LoVo (cell line): ENCODE results near the gene SLC38A10.

Source experiments
- DNase-seq: peaks from one replicate; pipeline ENCODE4 v3.0.0-alpha.2; 2016; ENCODE audit warnings: low spot score

The SLC38A10 gene

DNA sequence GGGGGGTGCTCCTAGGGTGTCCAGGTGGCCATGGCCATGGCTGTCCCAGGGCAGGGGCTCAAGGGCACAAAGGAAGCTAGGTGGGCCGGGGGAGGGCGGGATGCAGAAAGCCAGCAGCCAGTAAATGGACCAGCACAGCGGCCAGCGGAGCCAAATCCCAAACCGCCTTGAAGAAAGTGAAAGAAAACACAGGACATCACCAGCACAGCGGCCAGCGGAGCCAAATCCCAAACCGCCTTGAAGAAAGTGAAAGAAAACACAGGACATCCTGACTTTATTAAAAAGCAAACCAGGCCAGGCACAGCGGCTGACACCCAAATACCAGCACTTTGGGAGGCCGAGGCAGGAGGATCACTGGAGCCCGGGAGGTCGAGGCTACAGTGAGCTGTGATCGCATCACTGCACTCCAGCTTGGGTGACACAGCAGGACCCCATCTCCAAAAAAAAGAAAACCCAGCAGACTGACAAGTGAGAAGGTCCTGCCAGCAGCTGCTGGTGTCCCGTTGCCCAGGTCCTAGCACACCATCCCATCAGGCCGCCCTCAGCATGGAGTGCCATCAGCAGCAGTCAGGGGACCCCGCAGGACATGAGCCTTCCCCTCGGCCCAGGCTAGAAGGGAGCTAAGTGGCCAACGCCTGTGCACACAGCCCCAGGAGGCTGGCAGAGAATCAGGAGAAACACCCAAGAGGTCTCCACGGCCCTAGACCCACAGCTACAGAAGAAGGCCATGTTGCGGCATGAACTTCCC lies 17.0 kb downstream of the SLC38A10 start:
- DNase-seq: no peak

DNA sequence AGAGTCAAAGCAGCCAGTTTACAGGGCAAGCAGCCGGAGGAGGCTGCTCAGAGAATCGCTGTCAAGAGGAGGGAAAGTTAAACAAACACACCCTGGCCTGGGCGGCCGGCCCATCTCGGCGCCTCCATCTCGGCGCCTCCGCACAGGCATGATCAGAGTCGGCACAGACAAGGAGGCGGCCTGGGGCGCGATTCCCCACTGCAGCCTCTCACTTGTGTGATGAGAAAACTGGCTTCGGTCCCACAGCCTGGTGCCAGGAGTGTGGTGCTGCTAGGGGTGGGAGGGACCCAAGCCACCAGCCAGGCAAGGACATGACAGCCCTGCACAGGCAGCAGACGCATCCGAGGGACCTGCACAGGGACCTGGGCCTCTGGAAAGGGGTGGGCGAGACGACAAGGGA lies 17.7 kb downstream of the SLC38A10 start:
- DNase-seq: no peak

DNA sequence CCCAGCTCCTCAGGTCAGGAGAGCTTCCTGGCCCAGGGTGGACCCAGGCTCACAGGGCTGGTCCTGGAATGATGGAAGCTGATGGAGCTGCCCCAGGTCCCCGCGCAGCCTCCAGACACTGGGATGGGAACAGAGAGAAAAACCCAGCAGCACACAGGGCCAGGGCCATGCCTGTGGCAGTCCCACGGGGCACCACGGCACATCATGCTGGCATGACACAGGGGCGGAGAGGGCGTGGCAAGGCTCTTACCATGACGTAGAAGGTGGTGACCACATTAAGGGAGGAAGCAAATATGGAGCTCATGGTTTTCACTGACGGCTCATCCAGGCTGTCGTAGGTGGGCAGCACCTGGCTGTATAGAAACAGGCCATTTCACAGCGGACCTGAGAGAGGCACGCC lies 18.3 kb downstream of the SLC38A10 start:
- DNase-seq: no peak

DNA sequence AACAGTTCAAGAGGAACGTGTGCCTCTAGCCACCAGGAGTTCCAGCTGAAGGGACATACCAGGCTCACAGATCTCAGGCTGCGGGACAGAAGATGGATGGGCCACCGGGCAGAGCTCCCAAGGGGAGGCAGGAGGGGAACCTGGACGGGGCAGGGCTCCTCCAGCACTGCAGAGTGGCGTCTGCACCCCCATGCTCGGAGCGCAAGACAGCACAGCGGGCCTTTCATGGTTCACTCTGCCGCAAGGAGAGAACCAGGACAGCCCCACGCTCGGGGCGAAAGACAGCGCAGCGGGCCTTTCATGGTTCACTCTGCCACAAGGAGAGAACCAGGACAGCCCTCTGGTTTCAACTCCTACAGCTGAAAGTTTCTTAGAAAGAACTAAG lies 20.6 kb downstream of the SLC38A10 start:
- DNase-seq: no peak

DNA sequence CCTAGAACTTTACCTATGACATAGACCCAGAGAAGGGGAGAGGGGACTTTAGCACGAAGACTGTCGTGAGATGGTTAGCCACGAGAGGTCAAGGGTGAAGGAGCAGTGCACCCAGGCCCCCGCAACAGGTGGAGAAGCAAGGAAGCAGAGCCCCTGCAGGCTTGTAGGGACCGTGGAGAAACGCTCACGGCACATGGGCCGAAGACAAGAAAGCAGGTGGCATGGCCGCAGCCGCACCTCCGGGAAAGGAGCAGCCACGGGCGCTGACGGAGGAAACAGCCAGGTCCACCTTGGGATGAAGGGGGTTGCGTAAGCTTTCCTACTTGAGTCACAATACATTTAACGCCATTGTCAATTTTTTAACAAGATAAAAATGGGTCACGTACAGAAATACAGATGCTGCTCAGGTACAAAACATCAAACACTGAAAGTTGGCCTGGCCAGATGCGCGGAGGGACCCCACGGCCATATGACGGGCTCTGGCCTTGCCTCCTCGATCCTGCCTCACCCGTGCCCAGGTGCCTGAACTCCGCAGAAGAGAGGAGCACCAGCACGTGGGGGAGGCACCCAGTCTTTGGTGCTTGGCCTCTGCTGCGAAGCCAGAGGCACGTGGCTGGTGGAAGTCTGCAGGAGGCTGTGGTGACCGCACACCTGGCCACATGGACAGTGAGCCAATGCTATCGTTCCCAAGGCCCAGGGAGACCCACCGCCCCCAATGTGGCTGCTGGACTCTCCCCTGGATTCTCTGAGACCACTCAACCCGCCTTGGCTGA lies 21.2 kb downstream of the SLC38A10 start:
- DNase-seq: no peak

DNA sequence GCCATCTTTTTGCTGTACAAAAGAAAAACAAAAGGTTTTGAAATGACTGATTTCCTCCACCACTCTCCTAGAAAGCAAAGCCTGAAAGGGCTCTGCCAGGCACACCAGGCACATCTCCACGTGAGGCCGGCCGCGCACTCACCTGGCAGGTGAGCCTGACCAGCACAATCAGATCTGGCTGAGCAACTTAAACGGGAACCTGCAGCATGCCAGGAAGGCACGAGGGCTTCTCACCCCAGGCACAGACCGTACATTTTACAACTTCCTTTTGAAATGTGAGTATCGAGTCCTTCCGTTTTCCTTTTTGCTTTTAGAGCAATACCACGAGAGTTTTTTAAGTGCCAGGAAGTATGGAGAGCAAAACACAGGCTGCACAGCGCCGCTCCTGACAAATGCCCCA lies 22.5 kb downstream of the SLC38A10 start:
- no peak for DNase-seq

DNA sequence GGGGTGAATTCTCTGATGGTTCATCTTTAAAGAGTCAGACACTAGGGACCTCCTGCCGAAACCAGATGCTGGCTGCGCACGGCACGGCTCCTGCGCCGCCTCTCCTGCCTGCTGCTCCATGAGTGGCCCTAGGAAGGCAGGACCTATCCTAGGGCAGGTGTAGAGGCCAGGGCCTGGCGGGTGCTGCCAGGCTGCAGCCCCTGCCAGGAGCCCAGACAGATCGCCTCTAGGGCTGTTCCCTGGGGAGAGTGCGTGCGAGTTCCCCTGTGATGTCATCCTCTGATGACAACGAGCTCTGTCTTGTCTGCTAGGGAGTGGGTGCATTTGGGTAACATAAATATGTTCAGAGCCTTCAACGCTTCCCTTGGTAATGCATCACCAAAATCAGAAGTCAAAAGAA lies 23.9 kb downstream of the SLC38A10 start:
- no peak for DNase-seq

DNA sequence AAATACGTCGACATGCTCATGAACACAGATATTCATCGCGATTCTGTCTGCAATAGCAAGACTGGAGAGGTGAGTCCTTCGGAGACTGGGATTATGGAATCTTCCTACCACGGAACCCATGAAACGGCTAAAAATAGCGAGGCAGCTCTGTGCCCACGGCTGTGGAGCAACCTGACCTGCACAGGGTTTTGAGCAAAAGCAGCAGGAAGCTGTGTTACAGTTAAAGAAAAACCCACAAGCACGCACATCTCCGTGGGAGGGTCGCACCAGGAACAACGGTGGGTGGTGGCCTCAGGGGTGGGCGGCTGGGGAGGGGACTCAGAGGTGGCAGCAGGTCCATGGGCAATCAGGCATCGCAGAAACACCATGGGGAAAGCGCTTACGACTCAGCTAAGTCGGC lies 24.8 kb downstream of the SLC38A10 start:
- DNase-seq: no peak

DNA sequence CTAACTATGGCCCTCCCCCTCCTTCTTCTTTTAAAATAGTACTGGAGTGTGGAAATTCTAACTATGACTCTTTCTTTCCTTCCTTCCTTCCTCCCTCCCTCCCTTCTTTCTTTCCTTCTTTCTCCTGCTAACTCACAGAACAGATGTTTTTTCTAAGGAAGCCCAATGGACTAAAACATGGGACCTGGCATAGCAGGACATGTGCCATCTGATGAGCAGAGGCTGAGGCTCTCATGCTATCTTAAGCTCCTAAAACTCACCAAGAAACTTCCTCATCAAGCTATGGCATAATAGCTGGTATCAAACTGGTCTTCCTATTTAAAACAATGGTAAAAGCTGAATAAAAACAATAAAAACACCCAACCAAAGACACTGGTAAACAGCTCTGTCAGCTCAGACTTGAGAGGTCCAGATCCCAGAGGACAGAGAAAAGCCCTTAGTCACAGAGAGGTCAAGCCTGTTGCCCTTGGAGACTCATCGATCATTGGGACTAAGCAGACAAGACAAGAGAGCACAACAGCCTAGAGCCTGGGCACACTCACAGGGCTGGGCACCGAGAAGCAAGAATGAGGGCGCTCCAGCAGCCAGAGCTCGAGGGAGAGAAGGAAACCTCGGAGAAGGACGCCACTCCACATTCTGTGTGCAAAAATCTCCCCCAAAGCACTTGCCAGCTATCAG lies 27.6 kb downstream of the SLC38A10 start:
- DNase-seq: no peak

DNA sequence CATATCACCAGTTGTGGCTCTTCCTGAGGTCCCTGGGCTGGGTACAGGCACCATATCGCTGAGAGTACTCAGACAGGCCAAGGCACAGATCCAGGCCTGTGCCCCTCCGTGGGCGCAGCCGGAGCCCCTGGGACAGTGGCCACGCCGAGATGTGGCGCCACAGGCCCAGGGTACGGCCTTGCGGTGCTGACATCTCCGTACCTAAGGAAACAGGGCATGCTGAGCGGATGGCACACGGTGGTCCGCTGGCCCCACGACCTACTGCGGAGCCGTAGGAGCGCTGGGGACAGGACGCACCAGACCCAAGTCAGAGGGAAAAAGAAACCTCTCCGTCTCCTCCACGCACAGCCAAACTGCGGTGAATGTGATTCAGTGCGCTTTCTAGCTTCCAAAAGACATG lies 29.5 kb downstream of the SLC38A10 start:
- DNase-seq: no peak

DNA sequence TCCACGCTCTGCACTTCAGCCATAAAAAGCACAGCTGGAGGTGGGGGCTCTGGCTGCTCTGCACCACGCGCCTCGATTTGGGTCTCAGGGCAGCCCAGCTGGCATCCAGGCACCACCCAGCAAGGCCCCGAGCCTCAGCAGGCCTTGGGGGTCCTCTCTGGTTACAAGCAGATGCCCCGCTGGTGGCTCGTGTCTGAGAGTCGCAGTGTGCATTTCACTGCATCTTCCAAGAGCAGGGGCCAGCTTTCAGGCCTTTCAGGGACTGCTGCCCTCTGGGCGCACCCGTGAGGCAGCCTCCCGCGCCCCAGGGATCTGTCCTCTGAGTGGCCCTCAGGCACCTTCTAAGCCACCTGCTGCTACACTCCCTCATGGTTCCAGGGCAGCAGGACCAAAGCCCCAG lies 30.5 kb downstream of the SLC38A10 start:
- DNase-seq: no peak

DNA sequence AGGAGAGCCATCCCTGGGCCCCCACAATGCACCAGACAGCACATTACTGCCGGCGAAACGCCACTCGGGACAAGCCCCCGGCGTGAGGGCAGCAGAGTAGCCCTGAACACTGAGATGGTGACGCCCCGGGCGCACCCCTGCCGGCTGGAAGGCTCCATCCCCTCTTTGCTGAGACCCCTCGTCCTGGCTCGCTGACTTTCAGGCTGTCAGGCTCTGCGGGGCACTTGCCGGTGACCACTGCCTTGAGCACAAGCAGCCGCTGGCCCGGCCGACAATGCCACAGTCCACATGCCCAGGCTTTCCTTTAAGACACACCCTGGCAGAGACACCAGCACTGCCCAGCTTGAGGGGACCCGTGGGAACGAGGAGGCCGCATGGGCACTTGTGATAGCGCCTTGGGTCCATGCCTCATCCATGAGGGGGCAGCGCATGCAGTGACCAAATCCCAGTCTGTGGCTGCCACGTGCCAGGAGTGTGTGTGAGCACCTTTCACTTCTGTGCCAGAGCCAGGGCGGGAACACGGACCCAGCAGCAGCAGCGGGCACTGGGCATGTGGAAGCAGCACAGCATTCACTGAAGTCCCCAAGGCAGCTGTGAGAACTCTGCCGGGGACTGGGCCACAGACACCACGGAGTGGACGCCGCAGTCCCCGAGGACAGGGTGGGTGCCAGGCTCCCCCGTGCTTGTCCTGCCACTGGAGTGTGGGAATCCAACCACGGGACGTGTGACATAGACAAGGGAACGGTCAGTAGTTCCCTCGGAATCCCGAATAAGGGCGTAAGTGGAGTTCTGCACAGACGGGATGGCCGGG lies 31.5 kb downstream of the SLC38A10 start:
- DNase-seq: no peak

DNA sequence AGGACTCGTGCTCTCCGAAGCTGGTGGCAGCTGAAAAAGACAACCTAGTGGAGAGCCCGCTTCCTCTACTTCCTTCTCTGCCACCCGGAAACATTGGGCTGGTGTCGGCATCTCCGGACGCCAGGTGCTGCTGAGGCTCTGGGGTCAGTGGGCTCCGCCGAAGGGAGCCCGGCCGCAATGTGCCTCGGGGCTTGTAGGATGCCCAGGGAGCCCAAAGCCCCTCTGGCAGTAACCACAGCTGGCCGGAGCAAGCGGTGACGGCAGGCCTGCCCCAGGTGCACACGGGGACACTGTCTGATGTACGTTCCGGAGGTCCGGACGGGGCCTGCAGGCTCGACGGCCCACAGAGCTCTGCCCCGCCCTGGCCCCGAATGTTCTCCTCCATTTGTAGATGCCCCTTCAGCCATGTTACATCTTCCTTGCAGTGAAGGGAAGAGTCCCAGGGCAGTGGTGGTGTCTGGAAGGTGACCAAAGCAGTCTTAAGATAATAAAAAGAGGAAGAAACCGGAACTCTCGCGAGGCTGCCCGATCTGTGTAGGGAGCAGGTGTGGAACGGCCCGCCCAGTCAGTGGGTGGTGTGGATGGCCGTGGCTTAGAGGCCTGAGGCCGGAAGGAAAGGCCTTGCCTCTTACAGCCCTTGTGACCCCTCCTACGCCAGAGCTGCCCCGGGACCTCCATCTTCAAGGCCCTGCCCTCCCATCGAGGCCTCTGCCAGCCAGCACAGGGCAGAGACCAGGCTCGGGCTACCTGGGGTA lies 33.3 kb downstream of the SLC38A10 start:
- DNase-seq: no peak

DNA sequence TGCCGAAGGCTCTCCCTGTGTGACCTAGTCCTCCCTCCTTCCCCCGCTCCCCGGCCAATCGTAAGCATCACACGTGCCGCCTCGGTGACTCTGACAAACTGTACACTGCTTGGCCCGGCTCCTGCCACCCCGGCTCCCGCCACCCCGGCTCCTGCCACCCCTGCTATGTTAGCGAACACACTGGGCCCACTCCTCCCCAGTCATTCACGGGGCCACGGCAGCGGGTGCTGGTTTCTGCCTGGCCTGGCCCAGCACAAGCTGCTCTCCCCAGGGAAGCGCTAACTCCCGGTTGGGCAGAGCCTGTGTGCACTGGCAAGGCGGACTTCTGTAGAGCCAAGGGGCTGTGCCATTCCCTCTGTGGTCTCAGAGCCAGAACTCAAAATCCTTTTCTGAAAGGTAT lies 34.0 kb downstream of the SLC38A10 start:
- DNase-seq: no peak

DNA sequence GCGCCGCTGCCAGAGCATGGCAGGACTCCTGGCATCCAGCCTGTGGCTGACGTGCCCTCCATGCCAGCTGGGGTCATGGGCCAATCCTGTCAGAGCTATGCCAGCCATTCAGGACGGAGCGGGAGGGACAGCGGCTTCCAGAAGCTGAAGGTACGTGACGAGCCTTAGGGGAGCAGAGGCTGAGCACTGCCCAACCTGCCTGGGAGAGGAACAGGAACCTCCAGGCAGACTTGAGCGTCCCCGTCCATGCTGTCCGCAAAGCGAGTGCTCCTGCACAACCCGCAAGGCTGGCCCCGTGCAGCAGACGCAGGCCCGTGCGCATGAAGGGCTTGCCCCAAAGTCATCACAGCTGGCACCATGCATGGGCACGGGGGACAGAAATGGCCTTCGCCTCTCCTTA lies 34.5 kb downstream of the SLC38A10 start:
- no peak for DNase-seq

DNA sequence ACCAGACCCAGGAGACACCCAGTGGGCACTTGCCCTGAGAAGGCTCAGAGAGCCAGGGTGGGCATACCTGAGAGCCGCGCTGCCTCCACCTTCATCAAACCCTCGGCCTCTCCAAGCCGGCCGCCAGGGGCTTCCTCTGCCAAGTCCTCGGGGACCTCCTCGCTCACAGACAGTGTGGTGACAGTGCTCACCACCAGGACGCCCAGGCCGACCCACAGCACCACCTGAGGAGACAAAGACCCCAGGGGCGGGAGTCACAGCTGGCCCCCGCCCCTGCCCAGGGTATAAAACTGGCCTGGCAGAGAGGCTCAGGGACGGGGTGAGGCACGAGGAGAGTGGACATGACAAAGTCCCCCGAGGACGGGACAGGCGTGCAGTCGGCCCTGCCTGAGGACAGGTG lies 34.9 kb downstream of the SLC38A10 start:
- DNase-seq: no peak

DNA sequence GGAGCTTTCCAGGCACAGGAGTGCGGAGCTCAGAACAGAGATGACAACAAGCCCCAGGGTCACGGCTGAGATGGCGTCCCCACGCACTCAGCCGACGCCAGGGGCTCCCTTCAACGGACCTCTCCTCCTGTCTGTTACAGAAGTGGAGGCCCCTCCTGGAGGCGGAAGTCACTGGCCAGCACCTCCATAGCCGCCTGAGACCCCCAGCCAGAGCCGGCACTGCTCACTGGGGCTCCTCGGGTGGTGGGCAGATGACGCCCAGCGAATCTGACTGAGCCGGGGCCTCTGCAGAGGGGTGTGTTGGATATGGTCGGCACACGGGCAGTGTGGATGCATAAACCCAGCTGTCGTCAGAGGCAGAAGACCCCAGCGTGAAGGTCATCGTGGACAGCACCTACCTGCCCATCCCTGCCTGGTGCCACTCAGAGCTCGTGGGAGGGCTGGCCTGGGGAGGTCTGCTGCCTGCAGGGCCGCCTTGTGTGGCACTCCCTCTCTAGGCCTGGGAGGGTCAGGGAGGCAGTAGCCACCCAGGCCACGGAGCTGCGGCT lies 36.0 kb downstream of the SLC38A10 start:
- DNase-seq: no peak

DNA sequence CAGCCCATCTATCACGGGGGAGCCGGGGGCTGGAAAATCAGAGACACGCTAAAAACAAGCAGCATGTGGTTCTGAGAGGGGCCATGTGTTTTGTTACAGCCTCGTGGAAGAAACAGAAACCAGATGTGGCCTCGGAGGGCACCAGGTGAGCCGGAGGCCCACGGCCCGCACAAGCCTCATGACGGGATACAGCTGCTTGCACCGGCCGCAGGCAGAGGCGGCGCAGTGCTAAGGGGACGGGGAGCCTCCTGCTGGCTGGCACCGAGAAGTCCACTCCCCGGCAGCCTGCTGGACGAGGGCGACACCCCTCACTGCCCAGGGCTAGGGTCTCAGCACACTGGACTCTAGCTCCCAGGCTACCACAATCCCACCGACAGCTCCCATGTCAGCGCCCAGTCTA lies 36.8 kb downstream of the SLC38A10 start:
- no peak for DNase-seq

DNA sequence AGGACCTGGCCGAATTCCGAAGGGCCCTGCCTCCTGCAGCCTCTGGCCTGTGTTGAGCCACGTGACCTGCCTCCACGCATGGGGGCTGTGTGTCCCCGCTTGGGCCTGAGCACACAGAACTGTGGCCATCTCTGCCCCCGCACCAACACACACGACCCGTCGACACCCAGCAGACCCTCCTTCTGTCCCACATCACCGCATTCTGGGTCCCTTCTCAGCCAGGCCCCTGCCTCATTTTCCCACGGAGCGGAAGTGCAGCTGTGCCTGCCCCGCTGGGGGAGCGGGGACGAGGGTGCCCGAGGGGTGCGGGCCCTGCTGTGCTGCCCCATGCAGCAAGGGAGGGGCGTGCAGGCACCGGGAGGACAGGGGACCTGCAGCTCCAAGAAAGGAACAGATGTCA lies 37.6 kb downstream of the SLC38A10 start:
- no peak for DNase-seq

DNA sequence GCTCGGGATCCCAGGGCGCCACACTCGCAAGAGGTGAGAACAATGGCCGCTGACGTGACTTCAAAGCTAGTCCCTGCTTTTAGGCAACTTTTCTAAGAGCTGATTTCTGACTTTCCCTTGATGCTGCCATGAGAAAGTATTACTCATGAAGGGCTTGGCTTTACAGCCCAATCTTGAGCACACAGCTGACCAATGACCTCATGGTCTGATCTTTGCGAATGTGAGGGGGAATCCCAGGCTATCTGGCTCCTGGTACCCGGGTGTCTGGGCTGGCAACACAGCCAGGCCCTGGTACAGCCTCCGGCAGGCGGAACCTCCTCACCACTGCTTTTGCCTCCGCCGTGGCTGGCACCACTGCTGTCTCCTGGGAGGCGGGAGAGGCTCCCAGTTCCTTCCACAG lies 38.5 kb downstream of the SLC38A10 start:
- DNase-seq: no peak

DNA sequence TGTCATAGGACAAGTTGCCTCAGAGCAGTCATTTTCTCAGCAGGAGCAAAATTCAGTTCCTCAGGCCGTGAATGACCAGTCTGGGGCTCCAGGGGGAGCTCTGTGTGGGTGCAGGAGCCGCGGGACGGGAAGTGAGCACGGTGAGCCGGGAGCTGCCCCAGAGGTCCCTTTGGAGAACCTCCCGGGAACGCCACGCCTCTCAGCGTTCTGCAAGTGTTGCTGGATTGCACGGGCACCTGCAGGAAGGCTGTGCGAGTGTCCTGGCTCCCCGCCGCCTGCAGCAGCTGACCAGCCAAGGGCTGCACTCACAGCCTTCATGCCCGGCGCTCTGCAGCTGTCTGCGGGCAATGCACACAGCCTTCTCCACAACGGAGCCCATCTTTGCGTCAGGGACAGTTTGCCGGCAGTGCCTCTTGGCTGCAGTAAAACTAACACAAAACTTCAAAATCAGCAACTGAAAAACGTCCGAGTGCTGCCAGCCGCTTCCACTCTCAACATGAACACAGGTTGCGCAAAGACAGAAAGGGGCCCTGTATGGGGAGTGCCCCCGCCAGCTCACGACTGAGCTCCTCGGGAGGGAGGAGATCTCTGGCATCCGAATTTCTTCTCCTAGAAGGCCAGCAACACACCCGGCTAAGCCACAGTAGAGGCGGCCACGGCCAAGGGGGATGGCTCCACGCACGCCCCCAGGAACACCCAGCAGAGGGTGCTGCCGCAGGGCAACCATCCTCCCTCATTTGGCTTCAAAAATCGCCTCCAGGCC lies 40.0 kb downstream of the SLC38A10 start:
- no peak for DNase-seq
